HCT116 (cell line): ENCODE results near the gene CETP.

ENCODE experiments used
- EZH2 ChIP-seq: fragments of 200-600 bp; sonication (generic); IDR thresholded peaks from 2 replicates; pipeline ENCODE4 v1.6.1; 2017; ENCODE audit warnings: antibody characterized with exemption, mixed run types
- POLR2A ChIP-seq: IDR thresholded peaks from 2 replicates; pipeline ENCODE4 v1.7.0; 2011; ENCODE audit warnings: borderline replicate concordance; ENCODE audit not compliant: insufficient read depth, insufficient read length; ENCODE audit errors: extremely low read depth
- POLR2AphosphoS5 ChIP-seq: IDR thresholded peaks from 2 replicates; pipeline ENCODE4 v1.6.1; 2011; ENCODE audit warnings: mild to moderate bottlenecking, low read depth, low read length, moderate library complexity
- SIN3A ChIP-seq: IDR thresholded peaks from 2 replicates; pipeline ENCODE4 v1.6.1; 2012; ENCODE audit warnings: low read depth
- ZFX ChIP-seq: fragments of 450-650 bp; IDR thresholded peaks from 2 replicates; pipeline ENCODE4 v1.6.1; 2017
- TF ChIP-seq, protein P1 (sequence below), 3 experiments: fragments of 200-600 bp in 1 of 3; sonication (generic) in 1 of 3; IDR thresholded peaks in 2 of 3; conservative IDR thresholded peaks in 1 of 3; 2 replicates each; pipeline ENCODE4 v1.5.1; 2012 to 2017; ENCODE audit warnings: low read depth in 2 of 3, low read length in 2 of 3, antibody characterized with exemption in 1 of 3, borderline replicate concordance in 1 of 3, control low read depth in 1 of 3, mild to moderate bottlenecking in 1 of 3, mixed read lengths in 1 of 3, mixed run types in 1 of 3, moderate library complexity in 1 of 3; ENCODE audit not compliant: insufficient read depth in 1 of 3
- TF ChIP-seq, protein P2 (sequence below): IDR thresholded peaks from 2 replicates; pipeline ENCODE4 v1.6.1; 2012; ENCODE audit warnings: low read depth

DNA sequence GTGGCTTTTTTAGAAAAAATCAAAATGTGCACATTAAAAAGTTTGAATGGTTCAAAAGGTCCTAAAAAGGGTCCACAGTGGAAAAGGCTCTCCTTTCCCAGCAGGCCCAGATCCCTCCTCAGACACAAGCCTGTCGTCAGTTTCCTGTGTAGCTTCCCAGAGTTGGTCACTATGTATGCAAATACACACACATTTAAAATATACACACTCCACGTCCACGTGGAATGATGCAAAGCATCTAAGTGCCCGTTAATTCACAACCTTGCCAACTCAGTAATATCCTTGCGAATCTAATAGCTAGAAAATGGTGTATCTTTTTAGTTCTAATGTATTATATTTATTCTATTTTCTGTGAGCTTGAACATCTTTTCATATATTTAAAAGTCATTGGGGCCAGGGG, 45.3 kb downstream of the CETP start:
- TF ChIP-seq, protein P1, sequence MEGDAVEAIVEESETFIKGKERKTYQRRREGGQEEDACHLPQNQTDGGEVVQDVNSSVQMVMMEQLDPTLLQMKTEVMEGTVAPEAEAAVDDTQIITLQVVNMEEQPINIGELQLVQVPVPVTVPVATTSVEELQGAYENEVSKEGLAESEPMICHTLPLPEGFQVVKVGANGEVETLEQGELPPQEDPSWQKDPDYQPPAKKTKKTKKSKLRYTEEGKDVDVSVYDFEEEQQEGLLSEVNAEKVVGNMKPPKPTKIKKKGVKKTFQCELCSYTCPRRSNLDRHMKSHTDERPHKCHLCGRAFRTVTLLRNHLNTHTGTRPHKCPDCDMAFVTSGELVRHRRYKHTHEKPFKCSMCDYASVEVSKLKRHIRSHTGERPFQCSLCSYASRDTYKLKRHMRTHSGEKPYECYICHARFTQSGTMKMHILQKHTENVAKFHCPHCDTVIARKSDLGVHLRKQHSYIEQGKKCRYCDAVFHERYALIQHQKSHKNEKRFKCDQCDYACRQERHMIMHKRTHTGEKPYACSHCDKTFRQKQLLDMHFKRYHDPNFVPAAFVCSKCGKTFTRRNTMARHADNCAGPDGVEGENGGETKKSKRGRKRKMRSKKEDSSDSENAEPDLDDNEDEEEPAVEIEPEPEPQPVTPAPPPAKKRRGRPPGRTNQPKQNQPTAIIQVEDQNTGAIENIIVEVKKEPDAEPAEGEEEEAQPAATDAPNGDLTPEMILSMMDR (IDR thresholded peaks at IDR 0.05 in 2 of 3, conservative IDR thresholded peaks at IDR 0.05 in 1 of 3; ENCODE audit: borderline replicate concordance in 1 of 3, insufficient read depth in 1 of 3, low read depth in 2 of 3, low read length in 2 of 3): no peak
- TF ChIP-seq POLR2A (no peak), SIN3A (no peak), ZFX (no peak), POLR2AphosphoS5 (no peak), EZH2 (no peak)
- TF ChIP-seq, protein P2, sequence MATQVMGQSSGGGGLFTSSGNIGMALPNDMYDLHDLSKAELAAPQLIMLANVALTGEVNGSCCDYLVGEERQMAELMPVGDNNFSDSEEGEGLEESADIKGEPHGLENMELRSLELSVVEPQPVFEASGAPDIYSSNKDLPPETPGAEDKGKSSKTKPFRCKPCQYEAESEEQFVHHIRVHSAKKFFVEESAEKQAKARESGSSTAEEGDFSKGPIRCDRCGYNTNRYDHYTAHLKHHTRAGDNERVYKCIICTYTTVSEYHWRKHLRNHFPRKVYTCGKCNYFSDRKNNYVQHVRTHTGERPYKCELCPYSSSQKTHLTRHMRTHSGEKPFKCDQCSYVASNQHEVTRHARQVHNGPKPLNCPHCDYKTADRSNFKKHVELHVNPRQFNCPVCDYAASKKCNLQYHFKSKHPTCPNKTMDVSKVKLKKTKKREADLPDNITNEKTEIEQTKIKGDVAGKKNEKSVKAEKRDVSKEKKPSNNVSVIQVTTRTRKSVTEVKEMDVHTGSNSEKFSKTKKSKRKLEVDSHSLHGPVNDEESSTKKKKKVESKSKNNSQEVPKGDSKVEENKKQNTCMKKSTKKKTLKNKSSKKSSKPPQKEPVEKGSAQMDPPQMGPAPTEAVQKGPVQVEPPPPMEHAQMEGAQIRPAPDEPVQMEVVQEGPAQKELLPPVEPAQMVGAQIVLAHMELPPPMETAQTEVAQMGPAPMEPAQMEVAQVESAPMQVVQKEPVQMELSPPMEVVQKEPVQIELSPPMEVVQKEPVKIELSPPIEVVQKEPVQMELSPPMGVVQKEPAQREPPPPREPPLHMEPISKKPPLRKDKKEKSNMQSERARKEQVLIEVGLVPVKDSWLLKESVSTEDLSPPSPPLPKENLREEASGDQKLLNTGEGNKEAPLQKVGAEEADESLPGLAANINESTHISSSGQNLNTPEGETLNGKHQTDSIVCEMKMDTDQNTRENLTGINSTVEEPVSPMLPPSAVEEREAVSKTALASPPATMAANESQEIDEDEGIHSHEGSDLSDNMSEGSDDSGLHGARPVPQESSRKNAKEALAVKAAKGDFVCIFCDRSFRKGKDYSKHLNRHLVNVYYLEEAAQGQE: no peak
